ENCODE measurements around the gene STX18. TPM values are rescaled to one million over a fixed set of nuclear protein-coding genes. Genes with fewer than 3 reads are reported as not detected.

The STX18 gene
- total and polyA plus RNA-seq, 2 donors (not counting 3 experiments of a cell fraction or from before 2014, with no cell fraction given): 30.7 to 31.2 TPM

DNA sequence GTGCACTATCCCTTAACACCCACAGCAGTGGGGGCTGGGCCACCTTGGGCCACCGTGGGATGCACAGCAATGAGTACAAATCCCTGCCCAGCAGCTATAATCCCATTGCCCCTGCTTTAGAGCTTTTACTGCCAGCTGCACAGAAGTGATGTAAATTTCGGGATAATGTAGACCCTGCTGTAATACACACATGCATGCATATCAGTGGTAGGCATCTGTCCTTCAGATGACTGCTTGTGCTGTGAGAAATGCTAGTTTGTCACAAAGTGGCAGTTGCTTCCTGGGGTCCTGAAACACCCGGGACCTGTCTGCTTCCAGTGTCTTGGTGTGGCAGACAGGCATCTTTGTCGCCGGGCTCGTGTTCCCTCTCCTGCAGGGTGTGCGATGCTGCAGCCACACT, 140.8 kb downstream of the STX18 start:
- no peak overlapping the region for H3K4me3 ChIP-seq (replicated peaks in 1 of 3; ENCODE audit: insufficient read depth in 1 of 3, low read depth in 1 of 3, low read length in 3 of 3)
- H3K36me3 ChIP-seq (ENCODE audit: control insufficient read depth in 2 of 2, extremely low read depth in 1 of 2, insufficient read depth in 2 of 2, low read length in 2 of 2): no peaks in the 10 kb centered on the region
- no peaks in the 10 kb centered on the region for H3K9me3 ChIP-seq (replicated peaks; ENCODE audit: control insufficient read depth, insufficient read depth, low read length)
- no peak for DNase-seq (ENCODE audit: low read depth, low spot score)
- H2AFZ ChIP-seq (ENCODE audit: low read depth, low read length): no peak overlapping the region
- H3K27me3 ChIP-seq (ENCODE audit: control insufficient read depth in 2 of 2, insufficient read depth in 2 of 2, low read length in 2 of 2): peaks cover 3 to 4% of the 10 kb centered on the region in 2 experiments
- BruUV-seq (replicated peaks): no TSS peak
- H3K4me2 ChIP-seq (ENCODE audit: insufficient read depth, low read length): no peak overlapping the region
- H3K9me1 ChIP-seq (replicated peaks; ENCODE audit: control insufficient read depth, extremely low read depth, insufficient read depth, low read length): no peaks in the 10 kb centered on the region
- no peaks in the 10 kb centered on the region for H3K4me1 ChIP-seq (ENCODE audit: control insufficient read depth, extremely low read depth, insufficient read depth, low read length)
- H3K79me2 ChIP-seq (ENCODE audit: control insufficient read depth, insufficient read depth, low read length): no peaks in the 10 kb centered on the region
- no peak overlapping the region for H3K9ac ChIP-seq (replicated peaks; ENCODE audit: extremely low read depth, insufficient read depth, low read length)
- intact Hi-C loops (cut with micrococcal nuclease) (no loop called here), dilution Hi-C loops (cut with MboI; ENCODE audit: extremely low pct_ligation_motif_present, low sequenced_read_pairs) (no loop called here)
- H4K20me1 ChIP-seq (replicated peaks; ENCODE audit: control insufficient read depth, extremely low read depth, insufficient read depth, low read length): no peaks in the 10 kb centered on the region
- TF ChIP-seq, protein P1, sequence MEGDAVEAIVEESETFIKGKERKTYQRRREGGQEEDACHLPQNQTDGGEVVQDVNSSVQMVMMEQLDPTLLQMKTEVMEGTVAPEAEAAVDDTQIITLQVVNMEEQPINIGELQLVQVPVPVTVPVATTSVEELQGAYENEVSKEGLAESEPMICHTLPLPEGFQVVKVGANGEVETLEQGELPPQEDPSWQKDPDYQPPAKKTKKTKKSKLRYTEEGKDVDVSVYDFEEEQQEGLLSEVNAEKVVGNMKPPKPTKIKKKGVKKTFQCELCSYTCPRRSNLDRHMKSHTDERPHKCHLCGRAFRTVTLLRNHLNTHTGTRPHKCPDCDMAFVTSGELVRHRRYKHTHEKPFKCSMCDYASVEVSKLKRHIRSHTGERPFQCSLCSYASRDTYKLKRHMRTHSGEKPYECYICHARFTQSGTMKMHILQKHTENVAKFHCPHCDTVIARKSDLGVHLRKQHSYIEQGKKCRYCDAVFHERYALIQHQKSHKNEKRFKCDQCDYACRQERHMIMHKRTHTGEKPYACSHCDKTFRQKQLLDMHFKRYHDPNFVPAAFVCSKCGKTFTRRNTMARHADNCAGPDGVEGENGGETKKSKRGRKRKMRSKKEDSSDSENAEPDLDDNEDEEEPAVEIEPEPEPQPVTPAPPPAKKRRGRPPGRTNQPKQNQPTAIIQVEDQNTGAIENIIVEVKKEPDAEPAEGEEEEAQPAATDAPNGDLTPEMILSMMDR (IDR thresholded peaks at IDR 0.05; ENCODE audit: extremely low read depth in 1 of 2, insufficient read depth in 1 of 2, low read depth in 1 of 2, low read length in 2 of 2): no peak
- TF ChIP-seq MYC (IDR thresholded peaks at IDR 0.05; ENCODE audit: low read depth, low read length) (no peak), EZH2 (IDR thresholded peaks at IDR 0.05; ENCODE audit: borderline replicate concordance, low read depth, low read length, severe bottlenecking) (no peak), JUN (IDR thresholded peaks at IDR 0.05; ENCODE audit: borderline replicate concordance, insufficient read depth, insufficient read length, low read depth) (no peak), GATA2 (IDR thresholded peaks at IDR 0.05; ENCODE audit: insufficient read depth, insufficient read length, low read depth, low read length) (no peak), POLR2A (IDR thresholded peaks at IDR 0.05; ENCODE audit: low read depth, low read length) (no peak), POLR2AphosphoS5 (IDR thresholded peaks at IDR 0.05; ENCODE audit: insufficient read depth, low read depth, low read length) (no peak), FOS (IDR thresholded peaks at IDR 0.05; ENCODE audit: borderline replicate concordance, insufficient read depth, low read length) (no peak)
- TF ChIP-seq, protein P2, sequence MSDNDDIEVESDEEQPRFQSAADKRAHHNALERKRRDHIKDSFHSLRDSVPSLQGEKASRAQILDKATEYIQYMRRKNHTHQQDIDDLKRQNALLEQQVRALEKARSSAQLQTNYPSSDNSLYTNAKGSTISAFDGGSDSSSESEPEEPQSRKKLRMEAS (IDR thresholded peaks at IDR 0.05; ENCODE audit: insufficient read depth, insufficient read length): no peak
- no peak overlapping the region for H3K27ac ChIP-seq (ENCODE audit: insufficient read depth, low read depth, low read length)
- FAIRE-seq: no peak
- ChIA-PET POLR2A (no interaction called here), CTCF (no interaction called here)
